Caco-2 (cell line): ENCODE data around the gene CIZ1. TPM values are rescaled to one million over a fixed set of nuclear protein-coding genes. Genes with fewer than 3 reads are reported as not detected.

Source experiments
- BruUV-seq: library from RNA; stranded (reverse); fragments of 400-500 nt; replicated peaks from 2 replicates; lab custom pipeline; 2021; lab: Mats Ljungman, UMichigan
- CTCF ChIA-PET: fragments of 300-600 bp; sonication (Branson Sonifier 250); formaldehyde crosslinking; loops from one replicate; lab custom pipeline; 2022; ENCODE audit warnings: antibody characterized with exemption; lab: Charles Lee
- POLR2A ChIA-PET: fragments of 300-600 bp; sonication (Branson Sonifier 250); formaldehyde crosslinking; loops from one replicate; lab custom pipeline; 2022; ENCODE audit warnings: antibody characterized with exemption; lab: Charles Lee
- DNase-seq, 2 experiments: peaks; one replicate each; pipeline versions ENCODE4 v3.0.0 to v3.0.0-alpha.2; 2020 to 2022
- H3K27me3 ChIP-seq: replicated peaks from 2 replicates; pipeline ENCODE4 v1.6.0; 2011; ENCODE audit warnings: low read length; ENCODE audit not compliant: control insufficient read depth, insufficient read depth
- H3K36me3 ChIP-seq: 2 replicates; pipeline ENCODE4 v1.5.1; 2011; ENCODE audit warnings: low read length; ENCODE audit not compliant: control insufficient read depth, insufficient read depth
- H3K4me1 ChIP-seq: fragments of 250-450 bp; sonication (Bioruptor Pico); 2 replicates; pipeline ENCODE4 v1.5.1; 2020; ENCODE audit warnings: mild to moderate bottlenecking
- H3K4me3 ChIP-seq: 2 replicates; pipeline ENCODE4 v1.5.1; 2011; ENCODE audit warnings: low read depth, mild to moderate bottlenecking, control low read depth, low read length
- H3K9me3 ChIP-seq: fragments of 250-450 bp; sonication (Bioruptor Pico); 2 replicates; pipeline ENCODE4 v1.5.1; 2020; ENCODE audit warnings: mild to moderate bottlenecking, moderate library complexity
- H3K27ac Mint-ChIP-seq: one replicate; pipeline ENCODE4 v1.8.0; 2022; ENCODE audit warnings: mixed read lengths; ENCODE audit not compliant: unreplicated experiment
- H3K27me3 Mint-ChIP-seq: one replicate; pipeline ENCODE4 v1.8.0; 2022; ENCODE audit warnings: mixed read lengths; ENCODE audit not compliant: insufficient read depth, unreplicated experiment
- H3K36me3 Mint-ChIP-seq: one replicate; pipeline ENCODE4 v1.8.0; 2022; ENCODE audit warnings: mild to moderate bottlenecking, mixed read lengths; ENCODE audit not compliant: insufficient read depth, unreplicated experiment
- H3K4me1 Mint-ChIP-seq: one replicate; pipeline ENCODE4 v1.8.0; 2022; ENCODE audit warnings: low read depth, mixed read lengths; ENCODE audit not compliant: unreplicated experiment
- H3K4me3 Mint-ChIP-seq: one replicate; pipeline ENCODE4 v1.8.0; 2022; ENCODE audit warnings: mild to moderate bottlenecking, moderate library complexity, mixed read lengths; ENCODE audit not compliant: unreplicated experiment
- H3K9me3 Mint-ChIP-seq: one replicate; pipeline ENCODE4 v1.8.0; 2022; ENCODE audit warnings: mixed read lengths; ENCODE audit not compliant: unreplicated experiment
- CTCF ChIP-seq, 2 experiments: fragments of 200-600 bp in 1 of 2; IDR thresholded peaks; 1 replicate in 1 of 2; 2 replicates in 1 of 2; pipeline versions ENCODE4 v1.5.1 to v1.8.0; 2011 to 2022; ENCODE audit warnings: antibody characterized with exemption in 1 of 2, control low read depth in 1 of 2, inconsistent platforms in 1 of 2, low read depth in 1 of 2, low read length in 1 of 2, mild to moderate bottlenecking in 1 of 2, moderate library complexity in 1 of 2; ENCODE audit not compliant: insufficient read depth in 1 of 2, severe bottlenecking in 1 of 2, unreplicated experiment in 1 of 2
- intact Hi-C: fragments of 100-400 bp; cut with micrococcal nuclease; formaldehyde crosslinking; loops from one replicate; pipeline ENCODE4 v1.10.0; 2022; ENCODE audit not compliant: unreplicated experiment
- total RNA-seq: library from RNA; stranded (reverse); gene quantifications from 2 replicates; pipeline ENCODE4 v1.2.3, GENCODE V29; 2022

The CIZ1 gene
- total RNA-seq, 1 experiment from 2014 or later: 187 TPM

GRCh38 chr9:128175726-128176125 is 15.6 kb downstream of the CIZ1 start:
- Mint-ChIP-seq H3K4me3 (no peak overlapping the region), H3K27me3 (no peaks in the 10 kb centered on the region), H3K36me3 (peaks cover 62% of the 10 kb centered on the region), H3K4me1 (no peaks in the 10 kb centered on the region), H3K9me3 (no peaks in the 10 kb centered on the region), H3K27ac (no peak overlapping the region)
- Histone ChIP-seq H3K4me1 (peaks cover 13% of the 10 kb centered on the region), H3K4me3 (no peak overlapping the region), H3K36me3 (peaks cover 5% of the 10 kb centered on the region), H3K9me3 (0 out of 2 replicates have a peak, but pooled peaks cover 3% of the 10 kb centered on the region), H3K27me3 (no peaks in the 10 kb centered on the region)
- no peak for TF ChIP-seq CTCF (IDR thresholded peaks at IDR 0.05; ENCODE audit: insufficient read depth in 1 of 2, low read depth in 1 of 2, low read length in 1 of 2, severe bottlenecking in 1 of 2, unreplicated experiment in 1 of 2)
- ChIA-PET POLR2A (interaction anchor here (0.9 kb wide), 1 partner anchor 863 kb away, joined by 3 read pairs; no protein-coding TSS in a partner anchor), CTCF (no interaction called here)
- intact Hi-C loops: no loop called here
- no peak for DNase-seq
- BruUV-seq: no TSS peak

GRCh38 chr9:128175102-128175563 is 16.2 kb downstream of the CIZ1 start:
- H3K9me3 ChIP-seq: 0 out of 2 replicates have a peak, but pooled peaks cover 3% of the 10 kb centered on the region
- POLR2A ChIA-PET: interaction anchor here (0.9 kb wide), 1 partner anchor 864 kb away, joined by 3 read pairs; no protein-coding TSS in a partner anchor

GRCh38 chr9:128174062-128174461 is 17.3 kb downstream of the CIZ1 start:
- H3K9me3 Mint-ChIP-seq: no peaks in the 10 kb centered on the region
- peaks cover 48% of the 10 kb centered on the region for H3K36me3 Mint-ChIP-seq
- H3K27me3 ChIP-seq: no peaks in the 10 kb centered on the region
- no peaks in the 10 kb centered on the region for H3K4me1 Mint-ChIP-seq
- no peak for TF ChIP-seq CTCF (IDR thresholded peaks at IDR 0.05; ENCODE audit: insufficient read depth in 1 of 2, low read depth in 1 of 2, low read length in 1 of 2, severe bottlenecking in 1 of 2, unreplicated experiment in 1 of 2)
- no peak for DNase-seq
- POLR2A ChIA-PET: interaction anchor here (0.6 kb wide), 1 partner anchor 15 kb away, joined by 6 read pairs; no protein-coding TSS in a partner anchor
- no peak overlapping the region for H3K27ac Mint-ChIP-seq
- H3K4me3 ChIP-seq: no peak overlapping the region
- 0 out of 2 replicates have a peak, but pooled peaks cover 1% of the 10 kb centered on the region for H3K9me3 ChIP-seq
- H3K27me3 Mint-ChIP-seq: no peaks in the 10 kb centered on the region
- H3K4me3 Mint-ChIP-seq: no peak overlapping the region
- CTCF ChIA-PET: no interaction called here
- H3K4me1 ChIP-seq: peaks cover 13% of the 10 kb centered on the region
- H3K36me3 ChIP-seq: peaks cover 3% of the 10 kb centered on the region; the same call in 1 of the 2 replicates
- BruUV-seq: no TSS peak
- intact Hi-C loops: no loop called here

More at GRCh38 chr9:128175102-128175563, 16.2 kb downstream of the CIZ1 start:
- Histone ChIP-seq H3K36me3 (peaks cover 4% of the 10 kb centered on the region), H3K4me1 (peaks cover 13% of the 10 kb centered on the region), H3K4me3 (no peak overlapping the region), H3K27me3 (no peaks in the 10 kb centered on the region)
- no peak overlapping the region for H3K4me3 Mint-ChIP-seq
- no peak for DNase-seq
- H3K27me3 Mint-ChIP-seq: no peaks in the 10 kb centered on the region
- BruUV-seq: no TSS peak
- H3K27ac Mint-ChIP-seq: no peak overlapping the region
- CTCF ChIA-PET: no interaction called here
- H3K9me3 Mint-ChIP-seq: no peaks in the 10 kb centered on the region
- no peaks in the 10 kb centered on the region for H3K4me1 Mint-ChIP-seq
- intact Hi-C loops: no loop called here
- no peak for TF ChIP-seq CTCF (IDR thresholded peaks at IDR 0.05; ENCODE audit: insufficient read depth in 1 of 2, low read depth in 1 of 2, low read length in 1 of 2, severe bottlenecking in 1 of 2, unreplicated experiment in 1 of 2)
- H3K36me3 Mint-ChIP-seq: peaks cover 56% of the 10 kb centered on the region
